Activated CD4-positive, alpha-beta T cell treated with anti-CD3 and anti-CD28 coated beads for 4 hours (primary cell): ENCODE data around the gene EXT2.
A peak's percentile ranks its signal among the peaks of the same experiment; 100 is the strongest.

Experiments used
- DNase-seq, 2 donors: peaks; one replicate each; pipeline ENCODE4 v3.0.0-alpha.2; 2020

Gene EXT2

GRCh38 chr11:44095506-44096359, at the start of gene EXT2:
TSS of gene EXT2 (plus strand) at chr11:44095678. CDS start at chr11:44107713, 12,035 bp downstream.
- DNase-seq = peak; percentile 81 to 85

- DNase-seq = no peak
Measured at GRCh38 chr11:44046182-44046581, 49.3 kb upstream of the EXT2 start.

- no peak for DNase-seq
Measured at GRCh38 chr11:44047298-44047697, 48.2 kb upstream of the EXT2 start.

- no peak for DNase-seq
Measured at GRCh38 chr11:44047931-44048431, 47.5 kb upstream of the EXT2 start, which contains the start of gene ACCSL. TSS of gene ACCSL (plus strand) at chr11:44047981. CDS start at chr11:44048037, 56 bp downstream.

- no peak for DNase-seq
Measured at GRCh38 chr11:44049832-44050231, 45.6 kb upstream of the EXT2 start.

GRCh38 chr11:44051171-44051570, 44.3 kb upstream of the EXT2 start:
- DNase-seq = no peak

DNA sequence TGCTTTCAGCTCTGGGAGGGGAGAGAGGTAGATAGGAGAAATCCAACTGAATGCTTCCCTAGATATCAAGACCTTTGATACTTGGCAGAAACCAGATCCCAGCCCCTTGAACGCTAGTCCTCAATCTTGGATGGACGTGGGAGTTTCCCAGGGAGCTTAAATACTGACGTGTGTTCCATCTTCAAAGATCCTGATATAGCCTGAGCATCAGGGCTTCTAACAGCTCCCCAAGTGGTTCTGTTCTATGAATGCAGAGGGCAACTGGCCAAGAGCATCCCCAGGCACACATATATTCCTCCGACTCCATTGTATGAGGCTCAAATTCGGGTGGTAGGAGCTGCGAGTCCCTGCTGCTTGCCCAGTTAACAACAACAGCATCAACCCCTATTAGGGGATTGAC, 38.1 kb upstream of the EXT2 start:
- DNase-seq = no peak

- DNase-seq = no peak
Measured at GRCh38 chr11:44058275-44058674, 37.2 kb upstream of the EXT2 start.

DNA sequence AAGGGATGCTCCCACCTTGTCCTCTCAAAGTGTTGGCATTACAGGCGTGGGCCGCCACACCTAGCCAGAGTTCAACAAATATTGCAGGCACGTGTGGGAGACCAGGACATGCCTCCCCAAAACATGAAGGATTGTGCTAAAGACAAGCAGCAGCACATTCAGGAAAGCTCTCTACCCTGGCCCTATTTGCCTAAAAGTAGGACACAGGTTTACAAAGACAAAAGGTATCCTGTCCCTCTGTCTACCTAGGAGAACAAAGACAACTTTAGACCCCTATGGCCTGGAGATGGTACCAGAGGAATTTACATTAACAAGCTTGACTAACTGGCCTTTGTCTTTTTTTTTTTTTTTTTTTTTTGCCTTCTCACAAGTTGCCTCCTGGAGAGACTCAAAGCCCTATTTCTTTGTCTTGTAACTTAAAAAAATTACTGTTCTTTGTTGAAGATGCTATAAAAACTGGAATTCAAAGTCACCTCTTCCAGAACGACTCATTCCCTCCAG, 30.3 kb upstream of the EXT2 start:
- DNase-seq = no peak

DNA sequence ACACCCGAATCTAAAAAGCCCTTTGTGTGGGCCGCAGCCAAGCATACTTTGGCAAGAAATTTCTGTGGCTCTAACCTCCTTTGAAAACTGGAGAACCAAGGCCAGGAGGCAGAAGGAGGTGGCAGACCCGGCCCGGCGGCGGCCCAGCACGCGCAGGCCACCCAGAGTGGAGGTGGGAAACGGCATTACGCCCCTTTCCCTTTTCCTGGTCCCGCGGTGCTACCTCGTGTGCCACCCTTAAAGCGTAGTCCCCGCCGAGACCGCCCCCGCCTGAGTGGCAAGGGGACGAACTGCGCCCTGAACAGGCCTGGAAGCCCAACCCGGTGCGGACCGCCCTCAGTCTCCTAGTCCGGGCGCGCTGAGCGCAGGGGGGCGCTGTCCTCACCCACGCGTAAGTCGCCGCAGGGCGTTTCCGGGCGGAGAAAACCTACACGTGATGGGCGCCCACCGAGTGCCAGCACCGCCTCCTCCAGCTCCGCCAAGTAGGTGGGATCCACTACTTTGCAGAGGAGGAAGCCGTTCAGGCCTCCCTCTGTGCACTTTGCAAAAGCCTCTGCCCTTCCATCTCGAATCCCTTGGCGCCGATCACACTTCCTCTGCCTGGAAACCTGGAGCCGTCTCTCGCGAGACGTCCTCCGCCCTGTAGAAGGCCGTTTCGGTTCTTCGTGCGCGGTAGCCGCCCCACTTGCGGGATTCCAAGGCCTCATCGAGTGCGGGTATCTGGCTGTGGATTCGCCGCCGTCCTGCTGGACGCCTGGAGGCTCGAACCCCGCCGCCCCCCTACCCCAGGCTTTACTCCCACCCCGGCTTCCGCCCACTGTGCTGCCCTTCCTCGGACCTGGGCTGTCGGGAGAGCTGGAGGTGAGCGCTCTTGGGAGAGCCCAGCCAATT, 29.4 kb upstream of the EXT2 start, which contains the start of gene ACCS:
ACCS (plus strand) TSS at position 430 of the 891 bp plus-strand sequence. CDS start 1,358 bp downstream, outside the sequence.
- DNase-seq = peak; percentile 77 to 83

- DNase-seq = no peak
Measured at GRCh38 chr11:44066732-44067141, 28.7 kb upstream of the EXT2 start.

DNA sequence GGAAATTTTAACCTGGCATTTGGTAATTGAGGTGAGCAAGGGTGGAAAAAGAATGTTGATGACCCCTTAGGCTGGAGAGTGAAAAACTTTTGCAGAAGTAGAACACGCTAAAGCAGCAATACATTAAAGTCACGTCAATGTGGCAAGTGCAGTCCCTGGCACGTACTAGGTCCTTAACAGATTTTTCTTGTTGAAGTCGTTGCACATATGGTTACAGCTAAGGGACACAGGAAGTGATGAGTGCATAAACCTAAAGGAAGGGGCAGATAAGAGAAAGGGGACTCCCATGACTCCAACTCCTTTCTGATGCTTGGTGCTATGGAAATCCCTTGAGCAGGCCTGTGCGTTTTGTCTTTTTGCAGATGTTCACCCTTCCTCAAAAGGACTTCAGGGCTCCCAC, 28.2 kb upstream of the EXT2 start:
- no peak for DNase-seq

- DNase-seq = no peak
Measured at GRCh38 chr11:44068180-44068579, 27.3 kb upstream of the EXT2 start.

DNA sequence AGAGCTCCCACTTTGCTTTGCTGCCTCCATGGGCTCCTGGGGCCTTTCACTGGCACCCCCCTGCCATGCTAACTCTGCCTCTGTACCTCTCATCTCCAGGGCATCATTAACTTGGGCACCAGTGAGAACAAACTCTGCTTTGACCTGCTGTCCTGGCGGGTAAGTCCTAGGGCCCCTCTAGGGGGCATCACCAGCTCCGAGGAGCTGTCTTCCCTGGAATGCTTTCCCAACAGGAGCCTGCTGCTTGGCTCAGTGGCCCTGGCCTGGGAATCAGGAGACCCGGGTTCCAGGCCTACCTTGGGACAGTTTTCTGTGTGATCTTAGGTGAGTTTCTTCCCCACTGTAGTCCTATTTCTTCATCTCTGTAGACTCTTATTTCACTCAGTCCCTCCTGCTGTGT, 24.3 kb upstream of the EXT2 start:
- DNase-seq = no peak

DNA sequence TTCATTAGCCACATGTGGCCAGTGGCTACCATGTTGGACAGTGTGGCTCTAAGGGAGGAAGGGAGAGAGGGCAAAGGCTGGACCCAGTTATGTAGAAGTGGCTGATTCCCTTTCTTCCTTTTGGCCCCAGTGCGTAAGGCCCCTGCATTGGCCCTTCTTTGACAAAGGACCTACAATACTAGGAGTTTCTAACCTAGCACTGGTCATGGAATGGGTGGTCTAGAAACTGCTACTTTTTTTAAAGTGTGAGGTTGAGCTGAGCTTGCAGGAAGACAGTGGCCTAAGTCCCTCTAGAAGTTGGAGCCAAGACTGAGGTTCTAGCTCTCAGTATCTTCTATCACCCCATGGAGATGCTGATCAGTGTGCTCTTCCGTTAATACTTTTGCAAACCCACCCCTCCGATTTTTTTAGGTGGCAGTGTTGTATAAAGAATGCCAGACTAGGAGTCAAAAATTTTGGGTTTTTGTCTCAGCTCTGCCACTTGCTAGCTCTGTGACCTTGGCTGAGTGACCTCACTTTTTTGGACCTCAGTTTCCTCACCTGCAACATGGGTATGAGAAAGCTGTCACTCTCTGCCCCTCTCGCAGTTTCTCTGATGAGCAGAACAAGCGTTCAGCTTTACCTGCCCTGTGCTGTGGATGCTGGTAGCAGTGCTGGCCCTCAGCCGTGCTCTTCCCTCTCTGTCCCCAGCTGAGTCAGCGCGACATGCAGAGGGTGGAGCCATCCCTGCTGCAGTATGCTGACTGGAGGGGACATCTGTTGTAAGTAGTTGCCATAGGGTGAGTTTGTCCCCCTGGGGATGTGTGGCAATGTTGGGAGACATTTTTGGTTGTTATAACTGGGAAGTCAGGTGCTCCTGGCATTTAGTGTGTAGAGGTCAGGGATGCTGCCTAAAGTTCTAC, 22.5 kb upstream of the EXT2 start:
- no peak for DNase-seq

- DNase-seq = no peak
Measured at GRCh38 chr11:44078794-44079193, 16.7 kb upstream of the EXT2 start.

GRCh38 chr11:44079376-44079775, 16.1 kb upstream of the EXT2 start:
- DNase-seq = no peak

DNA sequence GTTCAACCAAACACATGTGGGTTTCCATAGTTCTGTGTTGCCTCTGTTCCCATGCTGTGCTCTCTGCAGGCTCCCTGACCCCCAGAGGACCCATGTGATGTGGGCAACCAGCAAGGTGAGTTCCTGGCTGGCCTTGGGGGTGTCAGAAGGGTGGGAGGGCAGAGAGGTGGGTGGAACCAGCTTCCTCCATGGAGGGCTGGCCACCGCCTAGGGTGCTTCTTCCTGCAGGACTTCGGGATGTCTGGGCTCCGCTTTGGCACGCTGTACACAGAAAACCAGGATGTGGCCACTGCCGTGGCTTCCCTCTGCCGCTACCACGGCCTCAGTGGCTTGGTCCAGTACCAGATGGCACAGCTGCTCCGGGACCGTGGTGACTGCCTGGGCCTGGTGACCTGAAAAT, 14.5 kb upstream of the EXT2 start:
- DNase-seq = no peak

- DNase-seq = no peak
Measured at GRCh38 chr11:44082645-44083044, 12.8 kb upstream of the EXT2 start.

- DNase-seq = no peak
Measured at GRCh38 chr11:44083433-44083832, 12.0 kb upstream of the EXT2 start.

DNA sequence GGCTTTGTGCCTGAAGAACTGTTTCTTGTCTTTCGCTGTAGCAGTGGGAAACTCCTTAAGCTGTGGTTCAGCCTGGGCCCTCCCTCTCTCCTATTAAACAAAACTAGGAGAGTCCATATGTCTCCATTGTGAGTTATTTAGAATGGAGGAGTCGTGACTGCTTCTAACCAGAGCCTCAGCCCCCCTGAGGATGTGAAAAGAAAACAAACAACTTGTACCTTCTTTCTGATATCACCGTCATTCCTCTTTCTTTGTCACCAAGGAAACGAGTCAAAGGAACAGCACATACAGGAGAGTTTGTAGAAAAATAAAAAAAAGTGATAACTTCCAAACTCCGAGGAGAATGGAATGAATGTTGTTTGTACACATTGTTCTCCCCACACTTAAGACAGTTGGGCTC, 11.6 kb upstream of the EXT2 start:
- DNase-seq = no peak

DNA sequence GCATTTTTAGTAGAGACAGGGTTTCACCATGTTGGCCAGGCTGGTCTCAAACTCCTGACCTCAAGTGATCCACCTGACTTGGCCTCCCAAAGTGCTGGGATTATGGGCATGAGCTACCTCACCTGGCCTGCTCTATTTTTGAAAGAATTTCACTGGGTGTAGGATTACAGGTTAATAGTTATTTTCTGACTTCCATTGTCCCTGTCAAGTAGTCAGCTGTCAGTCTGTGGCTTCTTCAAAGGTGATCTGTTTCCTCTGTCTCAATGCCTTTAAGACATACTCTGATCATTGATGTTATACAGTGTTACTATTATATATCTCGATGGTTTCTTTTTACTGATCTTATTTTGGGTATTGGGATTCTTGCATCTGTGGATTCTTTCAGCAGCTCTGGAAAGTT, 10.1 kb upstream of the EXT2 start:
- DNase-seq = no peak
